Loucy (cell line): Measurements from ENCODE around the gene ADIG.

ENCODE experiments used
- EZH2phosphoT487 ChIP-seq: fragments of 200-600 bp; IDR thresholded peaks from 2 replicates; pipeline ENCODE4 v1.6.1; 2018; ENCODE audit warnings: antibody characterized with exemption, mild to moderate bottlenecking, moderate library complexity, borderline replicate concordance
- TF ChIP-seq, protein P1 (sequence below): fragments of 200-600 bp; sonication (generic); conservative IDR thresholded peaks from 2 replicates; pipeline ENCODE4 v1.5.1; 2014; ENCODE audit warnings: mild to moderate bottlenecking, antibody characterized with exemption, low read length

- TF ChIP-seq EZH2phosphoT487: no peak
- TF ChIP-seq, protein P1, sequence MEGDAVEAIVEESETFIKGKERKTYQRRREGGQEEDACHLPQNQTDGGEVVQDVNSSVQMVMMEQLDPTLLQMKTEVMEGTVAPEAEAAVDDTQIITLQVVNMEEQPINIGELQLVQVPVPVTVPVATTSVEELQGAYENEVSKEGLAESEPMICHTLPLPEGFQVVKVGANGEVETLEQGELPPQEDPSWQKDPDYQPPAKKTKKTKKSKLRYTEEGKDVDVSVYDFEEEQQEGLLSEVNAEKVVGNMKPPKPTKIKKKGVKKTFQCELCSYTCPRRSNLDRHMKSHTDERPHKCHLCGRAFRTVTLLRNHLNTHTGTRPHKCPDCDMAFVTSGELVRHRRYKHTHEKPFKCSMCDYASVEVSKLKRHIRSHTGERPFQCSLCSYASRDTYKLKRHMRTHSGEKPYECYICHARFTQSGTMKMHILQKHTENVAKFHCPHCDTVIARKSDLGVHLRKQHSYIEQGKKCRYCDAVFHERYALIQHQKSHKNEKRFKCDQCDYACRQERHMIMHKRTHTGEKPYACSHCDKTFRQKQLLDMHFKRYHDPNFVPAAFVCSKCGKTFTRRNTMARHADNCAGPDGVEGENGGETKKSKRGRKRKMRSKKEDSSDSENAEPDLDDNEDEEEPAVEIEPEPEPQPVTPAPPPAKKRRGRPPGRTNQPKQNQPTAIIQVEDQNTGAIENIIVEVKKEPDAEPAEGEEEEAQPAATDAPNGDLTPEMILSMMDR: no peak
These were observed 29.9 kb upstream of the ADIG start for GRCh38 chr20:38551056-38551626.
